ENCODE measurements around the gene GRIN3B. TPM values are rescaled to one million over a fixed set of nuclear protein-coding genes. Genes with fewer than 3 reads are reported as not detected.

The GRIN3B gene
- polyA plus RNA-seq, 2 of the 4 experiments (the other 2 are of a cell fraction): 0.67 to 1.5 TPM

GRCh38 chr19:1026783-1027649 lies 26.8 kb downstream of the GRIN3B start (continued):
- TF ChIP-seq HOXB13 (CRISPR knock-in tag; IDR thresholded peaks at IDR 0.05; ENCODE audit: low read depth): no peak
- TF ChIP-seq RNF2 (IDR thresholded peaks at IDR 0.05; ENCODE audit: borderline replicate concordance, low read depth): no peak
- no peak for TF ChIP-seq ATOH8 (CRISPR knock-in tag; IDR thresholded peaks at IDR 0.05; ENCODE audit: low read depth)
- no peak for TF ChIP-seq MAFK (IDR thresholded peaks at IDR 0.05; ENCODE audit: partially characterized antibody)
- TF ChIP-seq TP53 (CRISPR knock-in tag; IDR thresholded peaks at IDR 0.05): no peak
- no peak for TF ChIP-seq GATA3 (IDR thresholded peaks at IDR 0.05; ENCODE audit: borderline replicate concordance)

- ATAC-seq (peak; percentile 36 to 44; a peak in 3 of 6 replicates), FAIRE-seq (no peak), DNase-seq (ENCODE audit: low read depth in 1 of 2, low spot score in 1 of 2) (no peak)
- Histone ChIP-seq H3K4me3 (peak overlapping the region; percentile 87), H3K4me1 (peaks cover 13% of the 10 kb centered on the region; the same call in 1 of the 3 replicates), H3K4me2 (peak overlapping the region; percentile 96), H3K9me3 (no peaks in the 10 kb centered on the region), H3K27ac (peak overlapping the region; percentile 92 to 100)
- POLR2A ChIA-PET: interaction anchor here (1.4 kb wide), 1 partner anchor 14 kb away, joined by 3 read pairs; no protein-coding TSS in a partner anchor
- TF ChIP-seq RNF2 (IDR thresholded peaks at IDR 0.05; ENCODE audit: borderline replicate concordance, low read depth) (no peak), KDM5A (IDR thresholded peaks at IDR 0.05) (no peak), TP53 (CRISPR knock-in tag; IDR thresholded peaks at IDR 0.05) (no peak), ZC3H11A (IDR thresholded peaks at IDR 0.05) (no peak), RFX5 (IDR thresholded peaks at IDR 0.05) (no peak), CBX2 (IDR thresholded peaks at IDR 0.05; ENCODE audit: borderline replicate concordance, low read depth) (no peak), FOSL2 (IDR thresholded peaks at IDR 0.05) (no peak), FOSL2 (CRISPR knock-in tag; IDR thresholded peaks at IDR 0.05) (no peak), RARB (CRISPR knock-in tag; IDR thresholded peaks at IDR 0.05) (no peak), PBX3 (IDR thresholded peaks at IDR 0.05) (no peak), POLR2A (IDR thresholded peaks at IDR 0.05; ENCODE audit: low read length) (no peak)
- TF ChIP-seq, protein P1, sequence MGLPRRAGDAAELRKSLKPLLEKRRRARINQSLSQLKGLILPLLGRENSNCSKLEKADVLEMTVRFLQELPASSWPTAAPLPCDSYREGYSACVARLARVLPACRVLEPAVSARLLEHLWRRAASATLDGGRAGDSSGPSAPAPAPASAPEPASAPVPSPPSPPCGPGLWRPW (IDR thresholded peaks at IDR 0.05): no peak
- WGBS (ENCODE audit: missing lambda C conversion rate): 0% methylated on average over 3 of the region's 16 CpGs
- CTCF ChIA-PET: interaction anchor here (1.0 to 2.7 kb wide), 3 partner anchors 11 to 216 kb away, joined by 3 to 12 read pairs (median 3); partner anchors contain the start of gene ABCA7
Measured at GRCh38 chr19:1027650-1028061, 27.4 kb downstream of the GRIN3B start.

GRCh38 chr19:1028062-1028926 lies 28.1 kb downstream of the GRIN3B start:
- ChIA-PET CTCF (interaction anchor here (1.0 to 2.7 kb wide), 5 partner anchors 11 to 107 kb away, joined by 3 to 12 read pairs (median 3); partner anchors contain the start of gene ABCA7), POLR2A (interaction anchor here (1.4 to 1.6 kb wide), 2 partner anchors 12 to 13 kb away, joined by 3 to 7 read pairs; partner anchors contain the start of gene ABCA7)
- Histone ChIP-seq H3K9me3 (no peaks in the 10 kb centered on the region), H3K4me3 (peak overlapping the region; percentile 87), H3K27ac (peak overlapping the region; percentile 92 to 100), H3K4me1 (peaks cover 13% of the 10 kb centered on the region; the same call in 1 of the 3 replicates), H3K4me2 (peak overlapping the region; percentile 96)
- WGBS (ENCODE audit: missing lambda C conversion rate): 0% methylated on average over 9 of the region's 58 CpGs
- FAIRE-seq (no peak), ATAC-seq (peak; percentile 55 to 69), DNase-seq (ENCODE audit: low read depth in 1 of 2, low spot score in 1 of 2) (peak; percentile 43 to 68)
- no peak for TF ChIP-seq KDM5A (IDR thresholded peaks at IDR 0.05)
- TF ChIP-seq MAFK (IDR thresholded peaks at IDR 0.05; ENCODE audit: partially characterized antibody): no peak
- TF ChIP-seq ZFP36 (IDR thresholded peaks at IDR 0.05; ENCODE audit: borderline replicate concordance, partially characterized antibody): peak; percentile 67
- 0 out of 2 replicates have a peak, but pooled peaks have one; percentile 15 for TF ChIP-seq POLR2A (IDR thresholded peaks at IDR 0.05; ENCODE audit: low read length)
- peak in 1 of 2 experiments; percentile 38; a peak in 1 of 5 replicates for TF ChIP-seq JUN (IDR thresholded peaks at IDR 0.05)
- TF ChIP-seq RNF2 (IDR thresholded peaks at IDR 0.05; ENCODE audit: borderline replicate concordance, low read depth): no peak
- no peak for TF ChIP-seq FOSL2 (IDR thresholded peaks at IDR 0.05)
- TF ChIP-seq FOSL2 (CRISPR knock-in tag; IDR thresholded peaks at IDR 0.05): no peak

All from A549 (cell line).